Caco-2 (cell line): ENCODE data around the gene TPX2. TPM values are rescaled to one million over a fixed set of nuclear protein-coding genes. Genes with fewer than 3 reads are reported as not detected.

Experiments
- BruUV-seq: library from RNA; stranded (reverse); fragments of 400-500 nt; replicated peaks from 2 replicates; lab custom pipeline; 2021; lab: Mats Ljungman, UMichigan
- CTCF ChIA-PET: fragments of 300-600 bp; sonication (Branson Sonifier 250); formaldehyde crosslinking; loops from one replicate; lab custom pipeline; 2022; ENCODE audit warnings: antibody characterized with exemption; lab: Charles Lee
- POLR2A ChIA-PET: fragments of 300-600 bp; sonication (Branson Sonifier 250); formaldehyde crosslinking; loops from one replicate; lab custom pipeline; 2022; ENCODE audit warnings: antibody characterized with exemption; lab: Charles Lee
- DNase-seq, 2 experiments: peaks; one replicate each; pipeline versions ENCODE4 v3.0.0 to v3.0.0-alpha.2; 2020 to 2022
- H3K27me3 ChIP-seq: replicated peaks from 2 replicates; pipeline ENCODE4 v1.6.0; 2011; ENCODE audit warnings: low read length; ENCODE audit not compliant: control insufficient read depth, insufficient read depth
- H3K36me3 ChIP-seq: 2 replicates; pipeline ENCODE4 v1.5.1; 2011; ENCODE audit warnings: low read length; ENCODE audit not compliant: control insufficient read depth, insufficient read depth
- H3K4me1 ChIP-seq: fragments of 250-450 bp; sonication (Bioruptor Pico); 2 replicates; pipeline ENCODE4 v1.5.1; 2020; ENCODE audit warnings: mild to moderate bottlenecking
- H3K4me3 ChIP-seq: 2 replicates; pipeline ENCODE4 v1.5.1; 2011; ENCODE audit warnings: low read depth, mild to moderate bottlenecking, control low read depth, low read length
- H3K9me3 ChIP-seq: fragments of 250-450 bp; sonication (Bioruptor Pico); 2 replicates; pipeline ENCODE4 v1.5.1; 2020; ENCODE audit warnings: mild to moderate bottlenecking, moderate library complexity
- H3K27ac Mint-ChIP-seq: one replicate; pipeline ENCODE4 v1.8.0; 2022; ENCODE audit warnings: mixed read lengths; ENCODE audit not compliant: unreplicated experiment
- H3K27me3 Mint-ChIP-seq: one replicate; pipeline ENCODE4 v1.8.0; 2022; ENCODE audit warnings: mixed read lengths; ENCODE audit not compliant: insufficient read depth, unreplicated experiment
- H3K36me3 Mint-ChIP-seq: one replicate; pipeline ENCODE4 v1.8.0; 2022; ENCODE audit warnings: mild to moderate bottlenecking, mixed read lengths; ENCODE audit not compliant: insufficient read depth, unreplicated experiment
- H3K4me1 Mint-ChIP-seq: one replicate; pipeline ENCODE4 v1.8.0; 2022; ENCODE audit warnings: low read depth, mixed read lengths; ENCODE audit not compliant: unreplicated experiment
- H3K4me3 Mint-ChIP-seq: one replicate; pipeline ENCODE4 v1.8.0; 2022; ENCODE audit warnings: mild to moderate bottlenecking, moderate library complexity, mixed read lengths; ENCODE audit not compliant: unreplicated experiment
- H3K9me3 Mint-ChIP-seq: one replicate; pipeline ENCODE4 v1.8.0; 2022; ENCODE audit warnings: mixed read lengths; ENCODE audit not compliant: unreplicated experiment
- CTCF ChIP-seq, 2 experiments: fragments of 200-600 bp in 1 of 2; IDR thresholded peaks; 1 replicate in 1 of 2; 2 replicates in 1 of 2; pipeline versions ENCODE4 v1.5.1 to v1.8.0; 2011 to 2022; ENCODE audit warnings: antibody characterized with exemption in 1 of 2, control low read depth in 1 of 2, inconsistent platforms in 1 of 2, low read depth in 1 of 2, low read length in 1 of 2, mild to moderate bottlenecking in 1 of 2, moderate library complexity in 1 of 2; ENCODE audit not compliant: insufficient read depth in 1 of 2, severe bottlenecking in 1 of 2, unreplicated experiment in 1 of 2
- intact Hi-C: fragments of 100-400 bp; cut with micrococcal nuclease; formaldehyde crosslinking; loops from one replicate; pipeline ENCODE4 v1.10.0; 2022; ENCODE audit not compliant: unreplicated experiment
- total RNA-seq: library from RNA; stranded (reverse); gene quantifications from 2 replicates; pipeline ENCODE4 v1.2.3, GENCODE V29; 2022

The TPX2 gene
- total RNA-seq, 1 experiment from 2014 or later: 237 TPM

- no peaks in the 10 kb centered on the region for H3K9me3 Mint-ChIP-seq
- H3K4me1 ChIP-seq: peaks cover 93% of the 10 kb centered on the region
- H3K4me3 ChIP-seq: no peak overlapping the region
- peaks cover 100% of the 10 kb centered on the region for H3K36me3 Mint-ChIP-seq
- no peaks in the 10 kb centered on the region for H3K27me3 ChIP-seq
- peaks cover 74% of the 10 kb centered on the region for H3K4me1 Mint-ChIP-seq
- H3K9me3 ChIP-seq: no peaks in the 10 kb centered on the region
- intact Hi-C loops: loop anchor here (1.0 kb wide), 6 partner anchors 8 to 96 kb away; no protein-coding TSS in a partner anchor
- H3K36me3 ChIP-seq: peaks cover 17% of the 10 kb centered on the region
- no peaks in the 10 kb centered on the region for H3K27me3 Mint-ChIP-seq
- ChIA-PET CTCF (interaction anchor here (0.6 to 4.3 kb wide), 16 partner anchors 9 to 201 kb away, joined by 3 to 72 read pairs (median 7); partner anchors contain the start of gene BCL2L1), POLR2A (interaction anchor here (0.7 to 3.4 kb wide), 13 partner anchors 8 to 132 kb away, joined by 3 to 178 read pairs (median 14); partner anchors contain the start of genes BCL2L1 and ID1)
- H3K4me3 Mint-ChIP-seq: peak overlapping the region; percentile 48
- TSS peak; percentile 22 for BruUV-seq
- peak overlapping the region; percentile 98 for H3K27ac Mint-ChIP-seq
- no peak for TF ChIP-seq CTCF (IDR thresholded peaks at IDR 0.05; ENCODE audit: insufficient read depth in 1 of 2, low read depth in 1 of 2, low read length in 1 of 2, severe bottlenecking in 1 of 2, unreplicated experiment in 1 of 2)
- DNase-seq: peak; percentile 99 to 100
Observed at GRCh38 chr20:31704225-31705119, 34.6 kb upstream of the TPX2 start.

- no peaks in the 10 kb centered on the region for H3K27me3 ChIP-seq
- H3K27ac Mint-ChIP-seq: peak overlapping the region; percentile 98
- BruUV-seq: TSS peak; percentile 97
- peaks cover 90% of the 10 kb centered on the region for H3K4me1 ChIP-seq
- DNase-seq: no peak
- TF ChIP-seq CTCF (IDR thresholded peaks at IDR 0.05; ENCODE audit: insufficient read depth in 1 of 2, low read depth in 1 of 2, low read length in 1 of 2, severe bottlenecking in 1 of 2, unreplicated experiment in 1 of 2): no peak
- peaks cover 100% of the 10 kb centered on the region for H3K36me3 Mint-ChIP-seq
- H3K4me1 Mint-ChIP-seq: peaks cover 73% of the 10 kb centered on the region
- POLR2A ChIA-PET: interaction anchor here (0.7 to 3.4 kb wide), 14 partner anchors 8 to 132 kb away, joined by 3 to 178 read pairs (median 13); partner anchors contain the start of genes BCL2L1 and ID1
- CTCF ChIA-PET: interaction anchor here (0.6 to 4.3 kb wide), 13 partner anchors 8 to 202 kb away, joined by 3 to 72 read pairs (median 8); partner anchors contain the start of gene BCL2L1
- H3K9me3 Mint-ChIP-seq: no peaks in the 10 kb centered on the region
- H3K4me3 ChIP-seq: no peak overlapping the region
- H3K9me3 ChIP-seq: no peaks in the 10 kb centered on the region
- H3K36me3 ChIP-seq: peaks cover 17% of the 10 kb centered on the region
- intact Hi-C loops: no loop called here
- H3K4me3 Mint-ChIP-seq: peak overlapping the region; percentile 48
- H3K27me3 Mint-ChIP-seq: no peaks in the 10 kb centered on the region
Observed at GRCh38 chr20:31705191-31705590, 33.9 kb upstream of the TPX2 start.
